AG08395 (cell line): Measurements from ENCODE around the gene CYYR1.
"Not testable (repeated sequence)": the region's sequence is repeated elsewhere in the genome, so short reads cannot be mapped to it uniquely, and the experiment has no call there.

Experiments
- DNase-seq: peaks from one replicate; pipeline ENCODE4 v3.0.0; 2012; ENCODE audit warnings: mixed read lengths, low spot score

Gene CYYR1

GRCh38 chr21:26489781-26490180 is 83.3 kb downstream of the CYYR1 start:
- DNase-seq = no peak

GRCh38 chr21:26487981-26488480 is 85.1 kb downstream of the CYYR1 start:
- no peak for DNase-seq

GRCh38 chr21:26473471-26473870 is 99.6 kb downstream of the CYYR1 start:
- no peak for DNase-seq

GRCh38 chr21:26471099-26471471 is 102.0 kb downstream of the CYYR1 start:
- DNase-seq = no peak

GRCh38 chr21:26470351-26471098 is 102.6 kb downstream of the CYYR1 start:
- no peak for DNase-seq

GRCh38 chr21:26469789-26470188 is 103.3 kb downstream of the CYYR1 start:
- peak; percentile 84 for DNase-seq

- DNase-seq = no peak
Measured at GRCh38 chr21:26465916-26466315, 107.2 kb downstream of the CYYR1 start.

- no peak for DNase-seq
Measured at GRCh38 chr21:26461500-26461899, 111.6 kb downstream of the CYYR1 start.

- DNase-seq = no peak
Measured at GRCh38 chr21:26460621-26461020, 112.5 kb downstream of the CYYR1 start.

GRCh38 chr21:26458854-26459253 is 114.2 kb downstream of the CYYR1 start:
- DNase-seq = not testable (repeated sequence)

- DNase-seq = no peak
Measured at GRCh38 chr21:26457817-26458216, 115.3 kb downstream of the CYYR1 start.

GRCh38 chr21:26453267-26453666 is 119.8 kb downstream of the CYYR1 start:
- DNase-seq = no peak

- DNase-seq = no peak
Measured at GRCh38 chr21:26451081-26451740, 121.9 kb downstream of the CYYR1 start.

GRCh38 chr21:26449161-26449560 is 123.9 kb downstream of the CYYR1 start:
- peak; percentile 78 for DNase-seq

- DNase-seq = peak; percentile 12
Measured at GRCh38 chr21:26448751-26449150, 124.3 kb downstream of the CYYR1 start.

GRCh38 chr21:26447932-26448475 is 125.1 kb downstream of the CYYR1 start:
- no peak for DNase-seq

GRCh38 chr21:26445440-26445839 is 127.6 kb downstream of the CYYR1 start:
- DNase-seq = peak; percentile 78

GRCh38 chr21:26444646-26445045 is 128.4 kb downstream of the CYYR1 start:
- DNase-seq = no peak

- DNase-seq = peak; percentile 39
Measured at GRCh38 chr21:26443867-26444266, 129.2 kb downstream of the CYYR1 start.

- DNase-seq = no peak
Measured at GRCh38 chr21:26443291-26443690, 129.8 kb downstream of the CYYR1 start.

GRCh38 chr21:26441149-26441548 is 131.9 kb downstream of the CYYR1 start:
- DNase-seq = no peak

GRCh38 chr21:26438976-26439375 is 134.1 kb downstream of the CYYR1 start:
- no peak for DNase-seq

- DNase-seq = peak; percentile 35
Measured at GRCh38 chr21:26437326-26438009, 135.6 kb downstream of the CYYR1 start.
